GM12891 (cell line): ENCODE data around the gene ARHGAP15.

ENCODE experiments used
- PAX5 ChIP-seq: IDR thresholded peaks from 2 replicates; pipeline ENCODE4 v1.6.1; 2011; ENCODE audit warnings: low read length, moderate library complexity, mild to moderate bottlenecking; ENCODE audit not compliant: insufficient read depth, severe bottlenecking
- POLR2A ChIP-seq: IDR thresholded peaks from 2 replicates; pipeline ENCODE4 v1.6.1; 2011; ENCODE audit warnings: low read depth, low read length, control low read depth
- POLR2AphosphoS5 ChIP-seq: IDR thresholded peaks from 2 replicates; pipeline ENCODE4 v1.6.1; 2011; ENCODE audit warnings: low read depth, low read length, control low read depth
- POU2F2 ChIP-seq: IDR thresholded peaks from 2 replicates; pipeline ENCODE4 v1.6.1; 2011; ENCODE audit warnings: low read depth, mild to moderate bottlenecking, control low read depth, low read length, moderate library complexity
- SPI1 ChIP-seq: IDR thresholded peaks from 2 replicates; pipeline ENCODE4 v1.6.1; 2011; ENCODE audit warnings: low read depth, low read length, control low read depth
- TAF1 ChIP-seq: IDR thresholded peaks from 2 replicates; pipeline ENCODE4 v1.6.1; 2011; ENCODE audit warnings: low read depth, low read length, control low read depth

DNA sequence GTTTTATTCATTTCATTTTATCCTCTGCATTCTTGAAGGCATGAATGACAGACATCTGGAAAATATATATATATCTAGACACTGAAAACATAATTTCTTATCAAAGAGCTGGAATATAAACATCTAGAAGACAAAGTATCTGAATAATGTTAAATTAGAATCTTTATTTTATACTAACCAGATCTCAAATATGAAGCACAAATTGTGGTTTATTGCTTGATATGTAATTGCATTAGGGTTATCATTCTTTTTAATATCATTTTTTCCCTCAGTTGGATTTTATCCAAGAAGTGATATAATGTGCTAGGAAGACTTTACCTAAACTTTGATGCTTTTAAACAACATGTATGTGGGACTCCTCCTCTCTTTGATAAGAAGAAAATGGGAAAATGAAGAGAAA lies 331.2 kb downstream of the ARHGAP15 start:
- no peak for TF ChIP-seq TAF1
- no peak for TF ChIP-seq POLR2A
- no peak for TF ChIP-seq POLR2AphosphoS5
- TF ChIP-seq PAX5, result no peak
- no peak for TF ChIP-seq SPI1
- TF ChIP-seq POU2F2, result no peak
